Testis (tissue), 3 donors: ENCODE measurements around the gene CELF2. TPM values are rescaled to one million over a fixed set of nuclear protein-coding genes. Genes with fewer than 3 reads are reported as not detected.
A peak's percentile ranks its signal among the peaks of the same experiment; 100 is the strongest.

ENCODE experiments used
- DNase-seq: peaks from one replicate; pipeline ENCODE4 v3.0.0-alpha.2; 2019
- H3K27ac ChIP-seq, 2 donors: fragments of 200-600 bp; sonication (generic); one replicate each; pipeline ENCODE4 v1.5.1; 2019
- H3K27me3 ChIP-seq: fragments of 200-600 bp; sonication (generic); one replicate; pipeline ENCODE4 v1.5.1; 2019
- H3K36me3 ChIP-seq: fragments of 200-600 bp; sonication (generic); one replicate; pipeline ENCODE4 v1.5.1; 2017; ENCODE audit warnings: low read depth; ENCODE audit errors: missing control alignments
- H3K4me1 ChIP-seq: fragments of 200-600 bp; sonication (generic); one replicate; pipeline ENCODE4 v1.5.1; 2019
- H3K4me3 ChIP-seq, 2 donors: fragments of 200-600 bp; sonication (generic); one replicate each; pipeline ENCODE4 v1.5.1; 2017 to 2019
- H3K9me3 ChIP-seq: fragments of 200-600 bp; sonication (generic); one replicate; pipeline ENCODE4 v1.5.1; 2017
- POLR2A ChIP-seq: fragments of 450-650 bp; IDR thresholded peaks from one replicate; pipeline ENCODE4 v1.6.1; 2017; ENCODE audit warnings: antibody characterized with exemption, mild to moderate bottlenecking, moderate library complexity
- WGBS, 2 donors: methylation state at CpG; one replicate each; pipeline ENCODE4 v1.1.5; 2018; 5-methylcytosine and 5-hydroxymethylcytosine counted together
- intact Hi-C: fragments of 100-400 bp; cut with DNase I; formaldehyde crosslinking; loops from one replicate; pipeline ENCODE4 v1.15.1; 2023; ENCODE audit warnings: low total_unique reads
- polyA plus RNA-seq: library from polyadenylated mRNA; stranded (reverse); fragments of 350-450 nt; fragmentation: Illumina TruSeq; extraction: RNeasy Lipid Tissue Mini Kit (QIAGEN cat#74804); gene quantifications from one replicate; pipeline ENCODE4 v1.2.3, GENCODE V29; 2014; ENCODE audit warnings: low read depth, low replicate concordance; ENCODE audit not compliant: insufficient read depth
- total RNA-seq, 2 donors: library from RNA; depleted of rRNA; stranded (reverse); fragments of >200 nt; gene quantifications; one replicate each; pipeline ENCODE4 v1.2.3, GENCODE V29; 2016
- TF ChIP-seq, protein P1 (sequence below), 3 experiments: fragments of 450-650 bp in 2 of 3; fragments of 200-600 bp in 1 of 3; sonication (generic) in 1 of 3; IDR thresholded peaks; one replicate each; pipeline ENCODE4 v1.5.1; 2016 to 2019; ENCODE audit warnings: antibody characterized with exemption in 3 of 3, mild to moderate bottlenecking in 2 of 3, moderate library complexity in 1 of 3

Gene CELF2
- total and polyA plus RNA-seq, 3 donors from 2014 or later, result 17.5 to 41.6 (median 27.8) TPM

DNA sequence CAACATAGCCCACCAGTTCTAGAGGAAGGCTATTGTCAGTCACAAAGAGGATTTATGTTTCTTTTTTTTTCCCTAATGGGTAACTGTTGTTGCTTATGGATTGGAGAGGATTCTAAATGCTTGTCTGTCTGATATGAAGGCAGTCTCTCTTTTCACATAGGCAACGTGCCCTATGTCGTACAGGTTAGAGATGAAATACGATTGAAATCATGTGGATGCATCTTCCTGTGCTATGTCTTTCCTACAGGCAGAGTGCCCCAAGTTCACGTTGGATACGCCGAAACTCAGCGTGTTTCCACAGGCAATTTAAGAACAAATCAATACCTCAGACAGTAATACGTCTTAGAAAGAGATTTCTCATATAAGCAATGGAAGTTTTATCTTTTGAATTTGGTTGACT is 93.8 kb downstream of the CELF2 start:
- no peak for DNase-seq
- H3K27ac ChIP-seq, result peak overlapping the region; percentile 70 to 77
- H3K27me3 ChIP-seq, result no peaks in the 10 kb centered on the region
- H3K4me3 ChIP-seq, result no peak overlapping the region
- H3K36me3 ChIP-seq, result no peaks in the 10 kb centered on the region
- H3K4me1 ChIP-seq, result no peaks in the 10 kb centered on the region
- 85 to 92% methylated on average over 8 of the region's 8 CpGs for WGBS, 2 donors
- H3K9me3 ChIP-seq, result no peaks in the 10 kb centered on the region
- intact Hi-C loops, result no loop called here
- TF ChIP-seq, protein P1, sequence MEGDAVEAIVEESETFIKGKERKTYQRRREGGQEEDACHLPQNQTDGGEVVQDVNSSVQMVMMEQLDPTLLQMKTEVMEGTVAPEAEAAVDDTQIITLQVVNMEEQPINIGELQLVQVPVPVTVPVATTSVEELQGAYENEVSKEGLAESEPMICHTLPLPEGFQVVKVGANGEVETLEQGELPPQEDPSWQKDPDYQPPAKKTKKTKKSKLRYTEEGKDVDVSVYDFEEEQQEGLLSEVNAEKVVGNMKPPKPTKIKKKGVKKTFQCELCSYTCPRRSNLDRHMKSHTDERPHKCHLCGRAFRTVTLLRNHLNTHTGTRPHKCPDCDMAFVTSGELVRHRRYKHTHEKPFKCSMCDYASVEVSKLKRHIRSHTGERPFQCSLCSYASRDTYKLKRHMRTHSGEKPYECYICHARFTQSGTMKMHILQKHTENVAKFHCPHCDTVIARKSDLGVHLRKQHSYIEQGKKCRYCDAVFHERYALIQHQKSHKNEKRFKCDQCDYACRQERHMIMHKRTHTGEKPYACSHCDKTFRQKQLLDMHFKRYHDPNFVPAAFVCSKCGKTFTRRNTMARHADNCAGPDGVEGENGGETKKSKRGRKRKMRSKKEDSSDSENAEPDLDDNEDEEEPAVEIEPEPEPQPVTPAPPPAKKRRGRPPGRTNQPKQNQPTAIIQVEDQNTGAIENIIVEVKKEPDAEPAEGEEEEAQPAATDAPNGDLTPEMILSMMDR (IDR thresholded peaks at IDR 0.05), result no peak
- TF ChIP-seq POLR2A, result no peak

DNA sequence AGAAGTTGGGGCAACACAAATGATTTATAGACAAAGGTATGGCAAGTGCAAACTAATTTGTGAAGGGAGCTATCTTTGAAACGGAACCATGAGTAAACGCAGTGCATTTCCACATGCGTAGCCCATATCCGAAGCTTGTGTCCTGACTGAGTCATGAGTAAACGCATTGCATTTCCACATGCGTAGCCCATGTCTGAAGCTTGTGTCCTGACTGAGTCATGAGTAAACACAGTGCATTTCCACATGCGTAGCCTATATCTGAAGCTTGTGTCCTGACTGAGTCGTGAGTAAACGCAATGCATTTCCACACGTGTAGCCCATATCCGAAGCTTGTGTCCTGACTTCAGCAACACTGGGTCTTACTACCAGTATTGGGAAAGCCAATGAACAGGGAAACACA is 95.0 kb downstream of the CELF2 start:
- H3K36me3 ChIP-seq, result no peaks in the 10 kb centered on the region
- no peak overlapping the region for H3K4me3 ChIP-seq
- DNase-seq, result no peak
- WGBS, 2 donors, result 95 to 98% methylated on average over 11 of the region's 11 CpGs
- no peaks in the 10 kb centered on the region for H3K9me3 ChIP-seq
- TF ChIP-seq, protein P1 (IDR thresholded peaks at IDR 0.05), result no peak
- TF ChIP-seq POLR2A, result no peak
- H3K4me1 ChIP-seq, result no peaks in the 10 kb centered on the region
- H3K27me3 ChIP-seq, result no peaks in the 10 kb centered on the region
- no peak overlapping the region for H3K27ac ChIP-seq
- intact Hi-C loops, result no loop called here

DNA sequence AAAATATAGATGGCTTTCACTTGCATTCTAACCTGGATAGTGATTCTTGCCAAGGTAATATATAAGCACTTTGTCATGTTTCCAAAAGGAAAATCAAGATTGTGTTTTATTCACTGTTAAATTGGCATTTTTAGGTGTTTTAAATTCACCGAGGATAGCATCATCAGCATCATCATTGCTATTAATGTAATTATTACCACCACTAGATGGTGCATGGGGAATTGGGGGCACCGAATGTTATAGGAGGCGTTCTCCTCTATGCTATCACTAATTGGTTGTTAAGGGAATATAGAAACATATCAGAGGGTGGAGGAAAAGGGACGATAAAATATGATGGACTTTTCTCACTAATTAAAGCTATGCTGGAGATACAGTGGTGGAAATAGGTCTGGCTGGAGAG is 95.5 kb downstream of the CELF2 start:
- no peaks in the 10 kb centered on the region for H3K27me3 ChIP-seq
- H3K36me3 ChIP-seq, result no peaks in the 10 kb centered on the region
- DNase-seq, result no peak
- H3K27ac ChIP-seq, result no peak overlapping the region
- no peak for TF ChIP-seq POLR2A
- TF ChIP-seq, protein P1 (IDR thresholded peaks at IDR 0.05), result peak in 2 of 3 experiments; percentile 35
- no peaks in the 10 kb centered on the region for H3K4me1 ChIP-seq
- WGBS, 2 donors, result 79 to 80% methylated on average over 4 of the region's 4 CpGs
- H3K9me3 ChIP-seq, result no peaks in the 10 kb centered on the region
- intact Hi-C loops, result no loop called here
- H3K4me3 ChIP-seq, result no peak overlapping the region

DNA sequence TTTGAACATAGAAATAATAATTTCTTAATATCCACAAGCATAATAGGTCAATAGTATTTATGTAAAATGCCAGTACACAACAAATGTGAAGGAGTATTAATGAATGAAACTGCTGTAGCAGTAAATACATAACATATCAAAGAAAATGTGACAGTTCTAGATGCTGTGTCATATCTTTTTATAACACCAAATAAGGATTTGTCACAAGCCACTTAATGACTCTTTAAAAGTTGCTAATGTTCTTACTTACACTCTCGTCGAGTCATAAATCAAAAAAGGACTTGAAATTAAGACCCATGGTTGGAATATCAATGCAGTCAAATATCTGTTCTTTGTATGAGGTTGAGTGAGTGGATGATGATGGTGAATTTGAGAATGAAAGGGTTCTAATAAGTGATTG is 96.6 kb downstream of the CELF2 start:
- no peaks in the 10 kb centered on the region for H3K36me3 ChIP-seq
- 86 to 95% methylated on average over 2 of the region's 2 CpGs for WGBS, 2 donors
- no peak for TF ChIP-seq POLR2A
- intact Hi-C loops, result no loop called here
- H3K9me3 ChIP-seq, result no peaks in the 10 kb centered on the region
- no peak for DNase-seq
- no peak overlapping the region for H3K4me3 ChIP-seq
- no peaks in the 10 kb centered on the region for H3K4me1 ChIP-seq
- H3K27me3 ChIP-seq, result no peaks in the 10 kb centered on the region
- H3K27ac ChIP-seq, result no peak overlapping the region

DNA sequence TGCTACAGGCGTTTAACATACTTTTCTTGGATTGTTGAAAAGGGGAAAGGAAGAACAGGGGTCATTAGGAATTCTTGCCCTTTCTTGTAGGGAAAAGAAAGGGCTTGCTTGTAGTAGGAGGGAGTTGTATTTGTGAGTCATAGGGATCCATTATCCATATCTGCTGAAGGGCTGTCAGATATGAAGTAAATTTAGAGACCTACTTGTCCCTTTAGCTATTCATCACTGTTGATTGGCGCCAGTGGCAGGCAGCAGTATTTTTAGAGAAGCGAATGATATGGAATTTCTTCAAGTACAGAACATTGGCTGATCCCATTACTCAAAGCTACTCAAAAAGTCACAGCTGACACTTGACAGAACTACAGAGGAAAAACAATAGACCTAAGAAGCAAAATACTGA is 97.7 kb downstream of the CELF2 start:
- H3K27ac ChIP-seq, result no peak overlapping the region
- no peak for DNase-seq
- TF ChIP-seq, protein P1 (IDR thresholded peaks at IDR 0.05), result no peak
- no peak for TF ChIP-seq POLR2A

More for the DNA sequence above, 97.7 kb downstream of the CELF2 start:
- intact Hi-C loops, result no loop called here
- Histone ChIP-seq H3K4me1 (no peaks in the 10 kb centered on the region), H3K4me3 (no peak overlapping the region), H3K9me3 (no peaks in the 10 kb centered on the region), H3K36me3 (no peaks in the 10 kb centered on the region), H3K27me3 (no peaks in the 10 kb centered on the region)
- 84 to 89% methylated on average over 3 of the region's 3 CpGs for WGBS, 2 donors
